Liver (tissue), 3 donors: ENCODE results near the gene DPYSL4.

Experiments
- EGR1 ChIP-seq, 2 donors: IDR thresholded peaks; 2 replicates each; pipeline ENCODE4 v1.6.1; 2016 to 2018; ENCODE audit warnings: antibody characterized with exemption in 2 of 2, low read depth in 2 of 2
- JUND ChIP-seq, 2 donors: IDR thresholded peaks; 2 replicates each; pipeline ENCODE4 v1.6.1; 2016; ENCODE audit warnings: antibody characterized with exemption in 2 of 2
- NR2F2 ChIP-seq: IDR thresholded peaks from 2 replicates; pipeline ENCODE4 v1.6.1; 2016; ENCODE audit warnings: antibody characterized with exemption
- TAF1 ChIP-seq: conservative IDR thresholded peaks from 2 replicates; pipeline ENCODE4 v1.6.1; 2016; ENCODE audit warnings: antibody characterized with exemption, mild to moderate bottlenecking
- YY1 ChIP-seq: IDR thresholded peaks from 2 replicates; pipeline ENCODE4 v1.6.1; 2016; ENCODE audit warnings: antibody characterized with exemption, mild to moderate bottlenecking
- TF ChIP-seq, protein P1 (sequence below): fragments of 150-350 bp; IDR thresholded peaks from 2 replicates; pipeline ENCODE4 v1.5.1; 2017; ENCODE audit warnings: improper control_type of control experiment, low read depth, low read length; ENCODE audit not compliant: missing input control
- TF ChIP-seq, protein P2 (sequence below): IDR thresholded peaks from 2 replicates; pipeline ENCODE4 v1.6.1; 2016; ENCODE audit warnings: antibody characterized with exemption
- TF ChIP-seq, protein P3 (sequence below): IDR thresholded peaks from 2 replicates; pipeline ENCODE4 v1.6.1; 2016; ENCODE audit warnings: antibody characterized with exemption, mild to moderate bottlenecking
- TF ChIP-seq, protein P4 (sequence below): IDR thresholded peaks from 2 replicates; pipeline ENCODE4 v1.6.1; 2016; ENCODE audit warnings: antibody characterized with exemption
- donor health status: healthy.
- donor health status: healthy.

DNA sequence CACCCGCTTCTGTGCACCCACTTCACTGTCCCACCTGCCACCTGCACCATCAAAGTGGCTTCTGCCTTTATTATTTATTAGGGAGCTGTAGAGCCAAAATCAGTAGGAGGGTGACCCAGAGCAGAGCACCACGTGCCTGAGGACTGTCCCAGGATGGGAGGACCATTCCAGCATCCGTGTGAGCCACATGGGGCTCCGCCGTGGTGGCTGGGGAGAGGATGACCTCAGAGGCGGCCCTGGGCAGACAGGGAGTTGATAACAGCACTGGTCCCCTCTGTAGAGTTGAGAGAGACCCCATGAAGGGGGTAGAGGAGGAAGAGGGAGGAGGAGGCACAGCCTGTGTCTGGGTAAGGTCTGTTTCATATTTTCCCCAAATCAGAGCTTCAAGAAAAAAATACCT lies 8.7 kb upstream of the DPYSL4 start:
- TF ChIP-seq, protein P1, sequence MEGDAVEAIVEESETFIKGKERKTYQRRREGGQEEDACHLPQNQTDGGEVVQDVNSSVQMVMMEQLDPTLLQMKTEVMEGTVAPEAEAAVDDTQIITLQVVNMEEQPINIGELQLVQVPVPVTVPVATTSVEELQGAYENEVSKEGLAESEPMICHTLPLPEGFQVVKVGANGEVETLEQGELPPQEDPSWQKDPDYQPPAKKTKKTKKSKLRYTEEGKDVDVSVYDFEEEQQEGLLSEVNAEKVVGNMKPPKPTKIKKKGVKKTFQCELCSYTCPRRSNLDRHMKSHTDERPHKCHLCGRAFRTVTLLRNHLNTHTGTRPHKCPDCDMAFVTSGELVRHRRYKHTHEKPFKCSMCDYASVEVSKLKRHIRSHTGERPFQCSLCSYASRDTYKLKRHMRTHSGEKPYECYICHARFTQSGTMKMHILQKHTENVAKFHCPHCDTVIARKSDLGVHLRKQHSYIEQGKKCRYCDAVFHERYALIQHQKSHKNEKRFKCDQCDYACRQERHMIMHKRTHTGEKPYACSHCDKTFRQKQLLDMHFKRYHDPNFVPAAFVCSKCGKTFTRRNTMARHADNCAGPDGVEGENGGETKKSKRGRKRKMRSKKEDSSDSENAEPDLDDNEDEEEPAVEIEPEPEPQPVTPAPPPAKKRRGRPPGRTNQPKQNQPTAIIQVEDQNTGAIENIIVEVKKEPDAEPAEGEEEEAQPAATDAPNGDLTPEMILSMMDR = no peak
- TF ChIP-seq YY1 (no peak), JUND (IDR thresholded peaks at IDR 0.05) (no peak), TAF1 (no peak), NR2F2 (no peak), EGR1 (IDR thresholded peaks at IDR 0.05; ENCODE audit: low read depth in 2 of 2) (no peak)
- TF ChIP-seq, protein P2, sequence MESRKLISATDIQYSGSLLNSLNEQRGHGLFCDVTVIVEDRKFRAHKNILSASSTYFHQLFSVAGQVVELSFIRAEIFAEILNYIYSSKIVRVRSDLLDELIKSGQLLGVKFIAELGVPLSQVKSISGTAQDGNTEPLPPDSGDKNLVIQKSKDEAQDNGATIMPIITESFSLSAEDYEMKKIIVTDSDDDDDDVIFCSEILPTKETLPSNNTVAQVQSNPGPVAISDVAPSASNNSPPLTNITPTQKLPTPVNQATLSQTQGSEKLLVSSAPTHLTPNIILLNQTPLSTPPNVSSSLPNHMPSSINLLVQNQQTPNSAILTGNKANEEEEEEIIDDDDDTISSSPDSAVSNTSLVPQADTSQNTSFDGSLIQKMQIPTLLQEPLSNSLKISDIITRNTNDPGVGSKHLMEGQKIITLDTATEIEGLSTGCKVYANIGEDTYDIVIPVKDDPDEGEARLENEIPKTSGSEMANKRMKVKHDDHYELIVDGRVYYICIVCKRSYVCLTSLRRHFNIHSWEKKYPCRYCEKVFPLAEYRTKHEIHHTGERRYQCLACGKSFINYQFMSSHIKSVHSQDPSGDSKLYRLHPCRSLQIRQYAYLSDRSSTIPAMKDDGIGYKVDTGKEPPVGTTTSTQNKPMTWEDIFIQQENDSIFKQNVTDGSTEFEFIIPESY = no peak
- TF ChIP-seq, protein P3, sequence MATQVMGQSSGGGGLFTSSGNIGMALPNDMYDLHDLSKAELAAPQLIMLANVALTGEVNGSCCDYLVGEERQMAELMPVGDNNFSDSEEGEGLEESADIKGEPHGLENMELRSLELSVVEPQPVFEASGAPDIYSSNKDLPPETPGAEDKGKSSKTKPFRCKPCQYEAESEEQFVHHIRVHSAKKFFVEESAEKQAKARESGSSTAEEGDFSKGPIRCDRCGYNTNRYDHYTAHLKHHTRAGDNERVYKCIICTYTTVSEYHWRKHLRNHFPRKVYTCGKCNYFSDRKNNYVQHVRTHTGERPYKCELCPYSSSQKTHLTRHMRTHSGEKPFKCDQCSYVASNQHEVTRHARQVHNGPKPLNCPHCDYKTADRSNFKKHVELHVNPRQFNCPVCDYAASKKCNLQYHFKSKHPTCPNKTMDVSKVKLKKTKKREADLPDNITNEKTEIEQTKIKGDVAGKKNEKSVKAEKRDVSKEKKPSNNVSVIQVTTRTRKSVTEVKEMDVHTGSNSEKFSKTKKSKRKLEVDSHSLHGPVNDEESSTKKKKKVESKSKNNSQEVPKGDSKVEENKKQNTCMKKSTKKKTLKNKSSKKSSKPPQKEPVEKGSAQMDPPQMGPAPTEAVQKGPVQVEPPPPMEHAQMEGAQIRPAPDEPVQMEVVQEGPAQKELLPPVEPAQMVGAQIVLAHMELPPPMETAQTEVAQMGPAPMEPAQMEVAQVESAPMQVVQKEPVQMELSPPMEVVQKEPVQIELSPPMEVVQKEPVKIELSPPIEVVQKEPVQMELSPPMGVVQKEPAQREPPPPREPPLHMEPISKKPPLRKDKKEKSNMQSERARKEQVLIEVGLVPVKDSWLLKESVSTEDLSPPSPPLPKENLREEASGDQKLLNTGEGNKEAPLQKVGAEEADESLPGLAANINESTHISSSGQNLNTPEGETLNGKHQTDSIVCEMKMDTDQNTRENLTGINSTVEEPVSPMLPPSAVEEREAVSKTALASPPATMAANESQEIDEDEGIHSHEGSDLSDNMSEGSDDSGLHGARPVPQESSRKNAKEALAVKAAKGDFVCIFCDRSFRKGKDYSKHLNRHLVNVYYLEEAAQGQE = no peak
- TF ChIP-seq, protein P4, sequence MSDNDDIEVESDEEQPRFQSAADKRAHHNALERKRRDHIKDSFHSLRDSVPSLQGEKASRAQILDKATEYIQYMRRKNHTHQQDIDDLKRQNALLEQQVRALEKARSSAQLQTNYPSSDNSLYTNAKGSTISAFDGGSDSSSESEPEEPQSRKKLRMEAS = no peak
